K562 (cell line): ENCODE results near the gene MEF2B. TPM values are rescaled to one million over a fixed set of nuclear protein-coding genes. Genes with fewer than 3 reads are reported as not detected.

Source experiments
- BCOR ChIP-seq: fragments of 450-650 bp; IDR thresholded peaks from 2 replicates; pipeline ENCODE4 v1.6.1; 2016
- CBX3 ChIP-seq, 2 experiments: IDR thresholded peaks; 1 replicate in 1 of 2; 2 replicates in 1 of 2; pipeline ENCODE4 v1.6.1; 2012; ENCODE audit warnings: inconsistent platforms in 2 of 2, low read length in 2 of 2, borderline replicate concordance in 1 of 2, control low read depth in 1 of 2
- CEBPG ChIP-seq, 3 experiments: fragments of 200-800 bp in 1 of 3; sonication (Bioruptor generic) in 1 of 3; sonication (generic) in 1 of 3; formaldehyde crosslinking in 1 of 3; IDR thresholded peaks in 2 of 3; conservative IDR thresholded peaks in 1 of 3; 2 replicates each; pipeline versions ENCODE4 v1.6.1 to v1.8.0; 2016 to 2022; ENCODE audit warnings: missing compliant biosample characterization in 2 of 3, missing genetic modification characterization in 2 of 3, mild to moderate bottlenecking in 1 of 3, missing genetic modification reagents in 1 of 3
- ELF2 ChIP-seq: fragments of 250-450 bp; sonication (Bioruptor Pico); IDR thresholded peaks from 2 replicates; pipeline ENCODE4 v1.5.0; 2021; ENCODE audit warnings: mild to moderate bottlenecking
- FOXK2 ChIP-seq, 2 experiments: fragments of 450-650 bp; IDR thresholded peaks in 1 of 2; conservative IDR thresholded peaks in 1 of 2; 2 replicates each; pipeline ENCODE4 v1.6.1; 2016; ENCODE audit warnings: low read depth in 2 of 2, mild to moderate bottlenecking in 1 of 2
- HIVEP1 ChIP-seq: fragments of 250-450 bp; sonication (Bioruptor Pico); IDR thresholded peaks from 2 replicates; pipeline ENCODE4 v1.4.0; 2020; ENCODE audit warnings: mild to moderate bottlenecking
- TRIM28 ChIP-seq: fragments of 450-650 bp; IDR thresholded peaks from 2 replicates; pipeline ENCODE4 v1.6.1; 2017
- ZKSCAN8 ChIP-seq: fragments of 200-800 bp; sonication (Bioruptor generic); IDR thresholded peaks from 2 replicates; pipeline ENCODE4 v1.6.1; 2016; ENCODE audit warnings: missing genetic modification characterization, missing compliant biosample characterization
- polyA plus RNA-seq, 8 experiments: library from polyadenylated mRNA; depleted of rRNA in 4 of 8; stranded (reverse) in 5 of 8; unstranded in 3 of 8; fragments of >200 nt; fragmentation: Nextera tagmentation in 2 of 8; fragmentation: Illumina TruSeq in 1 of 8; extraction: Ambion mirVana in 2 of 8; extraction: Trizol in 1 of 8; gene quantifications; 2 replicates each; pipeline versions ENCODE4 v1.2.1 to v1.2.3, GENCODE V29; 2011 to 2014; ENCODE audit warnings: inconsistent platforms in 1 of 8, missing spikeins in 1 of 8
- total RNA-seq, 7 experiments: library from RNA; depleted of rRNA in 6 of 7; stranded (reverse); fragments of >200 nt in 6 of 7; fragmentation: Illumina TruSeq in 2 of 7; extraction: Trizol in 2 of 7; gene quantifications; 2 replicates each; pipeline versions ENCODE4 v1.2.1 to v1.2.3, GENCODE V29; 2011 to 2021; ENCODE audit warnings: low replicate concordance in 1 of 7
- TF ChIP-seq, protein P1 (sequence below), 2 experiments: fragments of 450-650 bp in 1 of 2; IDR thresholded peaks; 2 replicates each; pipeline ENCODE4 v1.6.1; 2011 to 2017; ENCODE audit warnings: low read depth in 2 of 2, antibody characterized with exemption in 1 of 2, borderline replicate concordance in 1 of 2, low read length in 1 of 2, mild to moderate bottlenecking in 1 of 2, mixed read lengths in 1 of 2; ENCODE audit not compliant: control insufficient read depth in 1 of 2
- TF ChIP-seq, protein P2 (sequence below): fragments of 250-450 bp; sonication (Bioruptor Pico); IDR thresholded peaks from 2 replicates; pipeline ENCODE4 v1.8.0; 2022; ENCODE audit warnings: inconsistent platforms, mild to moderate bottlenecking, moderate library complexity, borderline replicate concordance
- TF ChIP-seq, protein P3 (sequence below): fragments of 250-450 bp; sonication (Bioruptor Pico); IDR thresholded peaks from 2 replicates; pipeline ENCODE4 v1.5.0; 2021
- TF ChIP-seq, protein P4 (sequence below): sonication (generic); formaldehyde crosslinking; IDR thresholded peaks from 2 replicates; pipeline ENCODE4 v1.9.0; 2022; ENCODE audit warnings: mild to moderate bottlenecking, missing genetic modification reagents
- TF ChIP-seq, protein P5 (sequence below): fragments of 150-350 bp; IDR thresholded peaks from 2 replicates; pipeline ENCODE4 v1.6.1; 2014; ENCODE audit warnings: low read depth, mild to moderate bottlenecking, low read length, borderline replicate concordance
- TF ChIP-seq, protein P6 (sequence below): sonication (generic); formaldehyde crosslinking; IDR thresholded peaks from 2 replicates; pipeline ENCODE4 v1.4.0; 2020; ENCODE audit warnings: mild to moderate bottlenecking, missing genetic modification reagents

The MEF2B gene
- total and polyA plus RNA-seq, 9 of the 15 experiments (the other 6 are each of a cell fraction or from before 2014, with no cell fraction given), result 0.14 to 1.9 (median 0.71) TPM; not detected in 3

DNA sequence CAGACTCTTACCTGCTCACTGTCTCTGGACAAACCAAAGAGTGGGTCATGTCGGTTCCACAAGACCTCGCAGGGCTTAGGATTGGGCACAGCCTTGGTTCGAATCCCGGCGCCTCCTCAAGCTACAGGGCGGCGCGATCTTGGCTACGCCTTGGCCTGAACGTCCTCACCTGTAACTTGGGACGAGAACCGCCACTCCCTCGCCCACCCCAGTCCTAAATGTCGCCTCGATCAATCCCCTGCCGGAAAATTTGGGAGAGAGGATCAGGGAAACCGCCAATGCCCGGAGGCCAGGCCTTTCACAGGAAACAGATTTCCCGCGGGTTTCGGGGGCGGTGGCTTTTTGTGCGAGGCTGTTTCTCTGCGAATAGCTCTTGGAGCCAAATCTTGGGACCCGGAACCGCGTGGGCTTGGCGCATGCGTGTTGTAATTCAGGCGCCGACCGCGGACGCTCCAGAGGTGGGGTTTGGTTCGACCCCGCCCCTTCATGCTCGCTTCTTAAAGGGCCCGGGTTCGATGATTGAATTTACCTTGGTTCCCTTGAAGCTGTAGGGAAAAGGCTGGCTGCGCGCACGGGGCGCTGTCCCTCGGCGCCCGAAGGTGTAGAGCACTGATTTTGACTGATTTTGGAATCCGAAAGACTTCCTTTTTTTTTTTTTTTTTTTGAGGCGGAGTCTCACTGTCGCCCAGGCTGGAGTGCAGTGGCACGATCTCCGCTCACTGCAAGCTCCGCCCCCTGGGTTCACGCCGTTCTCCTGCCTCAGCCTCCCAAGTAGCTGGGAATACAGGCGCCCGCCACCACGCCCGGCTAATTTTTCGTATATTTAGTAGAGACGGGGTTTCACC, 33.2 kb upstream of the MEF2B start, which contains the start of gene NR2C2AP (continued):
- TF ChIP-seq, protein P1, sequence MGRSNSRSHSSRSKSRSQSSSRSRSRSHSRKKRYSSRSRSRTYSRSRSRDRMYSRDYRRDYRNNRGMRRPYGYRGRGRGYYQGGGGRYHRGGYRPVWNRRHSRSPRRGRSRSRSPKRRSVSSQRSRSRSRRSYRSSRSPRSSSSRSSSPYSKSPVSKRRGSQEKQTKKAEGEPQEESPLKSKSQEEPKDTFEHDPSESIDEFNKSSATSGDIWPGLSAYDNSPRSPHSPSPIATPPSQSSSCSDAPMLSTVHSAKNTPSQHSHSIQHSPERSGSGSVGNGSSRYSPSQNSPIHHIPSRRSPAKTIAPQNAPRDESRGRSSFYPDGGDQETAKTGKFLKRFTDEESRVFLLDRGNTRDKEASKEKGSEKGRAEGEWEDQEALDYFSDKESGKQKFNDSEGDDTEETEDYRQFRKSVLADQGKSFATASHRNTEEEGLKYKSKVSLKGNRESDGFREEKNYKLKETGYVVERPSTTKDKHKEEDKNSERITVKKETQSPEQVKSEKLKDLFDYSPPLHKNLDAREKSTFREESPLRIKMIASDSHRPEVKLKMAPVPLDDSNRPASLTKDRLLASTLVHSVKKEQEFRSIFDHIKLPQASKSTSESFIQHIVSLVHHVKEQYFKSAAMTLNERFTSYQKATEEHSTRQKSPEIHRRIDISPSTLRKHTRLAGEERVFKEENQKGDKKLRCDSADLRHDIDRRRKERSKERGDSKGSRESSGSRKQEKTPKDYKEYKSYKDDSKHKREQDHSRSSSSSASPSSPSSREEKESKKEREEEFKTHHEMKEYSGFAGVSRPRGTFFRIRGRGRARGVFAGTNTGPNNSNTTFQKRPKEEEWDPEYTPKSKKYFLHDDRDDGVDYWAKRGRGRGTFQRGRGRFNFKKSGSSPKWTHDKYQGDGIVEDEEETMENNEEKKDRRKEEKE (IDR thresholded peaks at IDR 0.05; ENCODE audit: borderline replicate concordance in 1 of 2, control insufficient read depth in 1 of 2, low read depth in 2 of 2, low read length in 1 of 2), result no peak
- TF ChIP-seq ELF2 (CRISPR knock-in tag) (no peak), CEBPG (CRISPR knock-in tag; IDR thresholded peaks at IDR 0.05) (no peak), CEBPG (tag; conservative IDR thresholded peaks at IDR 0.05 in 1 of 2, IDR thresholded peaks at IDR 0.05 in 1 of 2) (no peak), TRIM28 (peak; percentile 68; the same call in 1 of the 2 replicates), CBX3 (IDR thresholded peaks at IDR 0.05; ENCODE audit: borderline replicate concordance in 1 of 2, low read length in 2 of 2) (0 out of 3 replicates have a peak, but pooled peaks of 1 of the 2 experiments have one; percentile 4), BCOR (peak; percentile 80; the same call in 1 of the 2 replicates), FOXK2 (conservative IDR thresholded peaks at IDR 0.05 in 1 of 2, IDR thresholded peaks at IDR 0.05 in 1 of 2; ENCODE audit: low read depth in 2 of 2) (no peak; a peak in 1 of 4 replicates), ZKSCAN8 (no peak), HIVEP1 (CRISPR knock-in tag) (no peak)
- TF ChIP-seq, protein P2, sequence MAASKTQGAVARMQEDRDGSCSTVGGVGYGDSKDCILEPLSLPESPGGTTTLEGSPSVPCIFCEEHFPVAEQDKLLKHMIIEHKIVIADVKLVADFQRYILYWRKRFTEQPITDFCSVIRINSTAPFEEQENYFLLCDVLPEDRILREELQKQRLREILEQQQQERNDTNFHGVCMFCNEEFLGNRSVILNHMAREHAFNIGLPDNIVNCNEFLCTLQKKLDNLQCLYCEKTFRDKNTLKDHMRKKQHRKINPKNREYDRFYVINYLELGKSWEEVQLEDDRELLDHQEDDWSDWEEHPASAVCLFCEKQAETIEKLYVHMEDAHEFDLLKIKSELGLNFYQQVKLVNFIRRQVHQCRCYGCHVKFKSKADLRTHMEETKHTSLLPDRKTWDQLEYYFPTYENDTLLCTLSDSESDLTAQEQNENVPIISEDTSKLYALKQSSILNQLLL (CRISPR knock-in tag), result no peak
- TF ChIP-seq, protein P3, sequence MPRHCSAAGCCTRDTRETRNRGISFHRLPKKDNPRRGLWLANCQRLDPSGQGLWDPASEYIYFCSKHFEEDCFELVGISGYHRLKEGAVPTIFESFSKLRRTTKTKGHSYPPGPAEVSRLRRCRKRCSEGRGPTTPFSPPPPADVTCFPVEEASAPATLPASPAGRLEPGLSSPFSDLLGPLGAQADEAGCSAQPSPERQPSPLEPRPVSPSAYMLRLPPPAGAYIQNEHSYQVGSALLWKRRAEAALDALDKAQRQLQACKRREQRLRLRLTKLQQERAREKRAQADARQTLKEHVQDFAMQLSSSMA (CRISPR knock-in tag), result no peak
- TF ChIP-seq, protein P4, sequence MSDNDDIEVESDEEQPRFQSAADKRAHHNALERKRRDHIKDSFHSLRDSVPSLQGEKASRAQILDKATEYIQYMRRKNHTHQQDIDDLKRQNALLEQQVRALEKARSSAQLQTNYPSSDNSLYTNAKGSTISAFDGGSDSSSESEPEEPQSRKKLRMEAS, result peak; percentile 83
- TF ChIP-seq, protein P5, sequence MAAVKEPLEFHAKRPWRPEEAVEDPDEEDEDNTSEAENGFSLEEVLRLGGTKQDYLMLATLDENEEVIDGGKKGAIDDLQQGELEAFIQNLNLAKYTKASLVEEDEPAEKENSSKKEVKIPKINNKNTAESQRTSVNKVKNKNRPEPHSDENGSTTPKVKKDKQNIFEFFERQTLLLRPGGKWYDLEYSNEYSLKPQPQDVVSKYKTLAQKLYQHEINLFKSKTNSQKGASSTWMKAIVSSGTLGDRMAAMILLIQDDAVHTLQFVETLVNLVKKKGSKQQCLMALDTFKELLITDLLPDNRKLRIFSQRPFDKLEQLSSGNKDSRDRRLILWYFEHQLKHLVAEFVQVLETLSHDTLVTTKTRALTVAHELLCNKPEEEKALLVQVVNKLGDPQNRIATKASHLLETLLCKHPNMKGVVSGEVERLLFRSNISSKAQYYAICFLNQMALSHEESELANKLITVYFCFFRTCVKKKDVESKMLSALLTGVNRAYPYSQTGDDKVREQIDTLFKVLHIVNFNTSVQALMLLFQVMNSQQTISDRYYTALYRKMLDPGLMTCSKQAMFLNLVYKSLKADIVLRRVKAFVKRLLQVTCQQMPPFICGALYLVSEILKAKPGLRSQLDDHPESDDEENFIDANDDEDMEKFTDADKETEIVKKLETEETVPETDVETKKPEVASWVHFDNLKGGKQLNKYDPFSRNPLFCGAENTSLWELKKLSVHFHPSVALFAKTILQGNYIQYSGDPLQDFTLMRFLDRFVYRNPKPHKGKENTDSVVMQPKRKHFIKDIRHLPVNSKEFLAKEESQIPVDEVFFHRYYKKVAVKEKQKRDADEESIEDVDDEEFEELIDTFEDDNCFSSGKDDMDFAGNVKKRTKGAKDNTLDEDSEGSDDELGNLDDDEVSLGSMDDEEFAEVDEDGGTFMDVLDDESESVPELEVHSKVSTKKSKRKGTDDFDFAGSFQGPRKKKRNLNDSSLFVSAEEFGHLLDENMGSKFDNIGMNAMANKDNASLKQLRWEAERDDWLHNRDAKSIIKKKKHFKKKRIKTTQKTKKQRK, result no peak
- TF ChIP-seq, protein P6, sequence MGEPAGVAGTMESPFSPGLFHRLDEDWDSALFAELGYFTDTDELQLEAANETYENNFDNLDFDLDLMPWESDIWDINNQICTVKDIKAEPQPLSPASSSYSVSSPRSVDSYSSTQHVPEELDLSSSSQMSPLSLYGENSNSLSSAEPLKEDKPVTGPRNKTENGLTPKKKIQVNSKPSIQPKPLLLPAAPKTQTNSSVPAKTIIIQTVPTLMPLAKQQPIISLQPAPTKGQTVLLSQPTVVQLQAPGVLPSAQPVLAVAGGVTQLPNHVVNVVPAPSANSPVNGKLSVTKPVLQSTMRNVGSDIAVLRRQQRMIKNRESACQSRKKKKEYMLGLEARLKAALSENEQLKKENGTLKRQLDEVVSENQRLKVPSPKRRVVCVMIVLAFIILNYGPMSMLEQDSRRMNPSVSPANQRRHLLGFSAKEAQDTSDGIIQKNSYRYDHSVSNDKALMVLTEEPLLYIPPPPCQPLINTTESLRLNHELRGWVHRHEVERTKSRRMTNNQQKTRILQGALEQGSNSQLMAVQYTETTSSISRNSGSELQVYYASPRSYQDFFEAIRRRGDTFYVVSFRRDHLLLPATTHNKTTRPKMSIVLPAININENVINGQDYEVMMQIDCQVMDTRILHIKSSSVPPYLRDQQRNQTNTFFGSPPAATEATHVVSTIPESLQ (CRISPR knock-in tag), result no peak
